ENCODE results near the gene ZNF296. TPM values are rescaled to one million over a fixed set of nuclear protein-coding genes. Genes with fewer than 3 reads are reported as not detected.

The ZNF296 gene
- total and polyA plus RNA-seq, 2 of the 8 experiments (the other 6 are each of a cell fraction or from before 2014, with no cell fraction given), result 2.7 to 7.5 TPM

DNA sequence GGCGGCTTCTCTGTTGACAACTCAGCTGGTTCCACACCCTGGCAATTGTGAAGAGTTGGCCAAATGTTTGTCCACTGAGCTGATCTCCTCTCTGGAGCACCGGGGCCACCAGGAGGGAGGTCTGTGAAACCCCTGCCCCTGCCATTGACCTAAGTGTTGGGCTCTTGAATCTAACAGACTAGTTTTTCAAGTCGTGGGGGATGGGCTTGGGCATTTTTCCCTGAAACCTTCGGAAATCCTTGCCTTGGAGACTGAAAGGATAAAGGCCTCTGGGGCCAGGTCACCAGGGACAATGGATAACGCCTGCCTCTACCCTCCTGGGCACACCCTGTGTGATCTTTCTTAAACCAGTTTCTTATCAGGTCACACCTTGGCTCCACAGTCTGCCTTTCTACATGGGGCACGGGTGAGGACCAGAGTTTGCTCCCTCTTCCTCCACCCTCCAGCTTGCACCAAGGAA is 3.7 kb upstream of the ZNF296 start (continued):
- TF ChIP-seq SIN3A (conservative IDR thresholded peaks at IDR 0.05 in 1 of 2, IDR thresholded peaks at IDR 0.05 in 1 of 2; ENCODE audit: low read depth in 1 of 2, low read length in 2 of 2) (peak in 1 of 2 experiments; percentile 35; a peak in 1 of 4 replicates), POLR2A (IDR thresholded peaks at IDR 0.05; ENCODE audit: control extremely low read depth in 1 of 2, low read depth in 2 of 2, low read length in 2 of 2) (no peak; a peak in 1 of 3 replicates)

All from H1 (cell line).